ENCODE data around the gene DCN. TPM values are rescaled to one million over a fixed set of nuclear protein-coding genes. Genes with fewer than 3 reads are reported as not detected.

DCN gene
- total RNA-seq, 4 donors from 2014 or later = 1,699 to 4,675 (median 2,258) TPM

Small RNAs within 50 kb of the gene (small RNA-seq; reads per million reads assigned to genes)
- not detected for gene AC007115.1

Other genes with a start within 250 kb of the DCN start
- gene CCER1, start 227.6 kb downstream of the DCN start, total RNA-seq = not detected
- gene EPYC, start 177.8 kb downstream of the DCN start, total RNA-seq = under 1 TPM in 1 of 4 donors, not detected in 3; 0.14 TPM
- gene KERA, start 124.8 kb downstream of the DCN start, total RNA-seq = 1 to 10 TPM in 1 of 4 donors, not detected in 3; 1.3 TPM
- gene LUM, start 71.3 kb downstream of the DCN start, total RNA-seq = 100 to 1,000 TPM in 3 of 4 donors, 10 to 100 TPM in 1; 79.4 to 930 (median 325) TPM